ENCODE measurements around the gene DDX54. TPM values are rescaled to one million over a fixed set of nuclear protein-coding genes. Genes with fewer than 3 reads are reported as not detected.

The DDX54 gene
- total RNA-seq, 1 experiment from 2014 or later = 151 TPM

- TF ChIP-seq FOXP4 (CRISPR knock-in tag; IDR thresholded peaks at IDR 0.05) (no peak), ZSCAN18 (CRISPR knock-in tag; IDR thresholded peaks at IDR 0.05) (no peak), ESRRA (CRISPR knock-in tag; IDR thresholded peaks at IDR 0.05; ENCODE audit: borderline replicate concordance) (no peak), ZNF423 (CRISPR knock-in tag; IDR thresholded peaks at IDR 0.05) (no peak), TEAD4 (CRISPR knock-in tag; IDR thresholded peaks at IDR 0.05) (no peak), ZNF263 (CRISPR knock-in tag; IDR thresholded peaks at IDR 0.05; ENCODE audit: low read depth) (no peak), ZMAT4 (CRISPR knock-in tag; IDR thresholded peaks at IDR 0.05) (no peak)
Observed at GRCh38 chr12:113211160-113211559, 25.9 kb upstream of the DDX54 start (continued).

GRCh38 chr12:113208041-113208934, 23.0 kb upstream of the DDX54 start:
- H3K27me3 Mint-ChIP-seq (ENCODE audit: low read depth) = no peaks in the 10 kb centered on the region; the same call in 1 of the 2 replicates

More at GRCh38 chr12:113208041-113208934, 23.0 kb upstream of the DDX54 start:
- Mint-ChIP-seq H3K9me3 (peaks cover 6% of the 10 kb centered on the region), H3K4me1 (peaks cover 7% of the 10 kb centered on the region), H3K36me3 (peaks cover 6% of the 10 kb centered on the region), H3K27ac (peak overlapping the region; percentile 40; the same call in 1 of the 2 replicates), H3K4me3 (no peak overlapping the region)
- POLR2A ChIA-PET = no interaction called here
- TF ChIP-seq IRF1 (CRISPR knock-in tag; IDR thresholded peaks at IDR 0.05) (no peak), FOXJ3 (CRISPR knock-in tag; IDR thresholded peaks at IDR 0.05; ENCODE audit: borderline replicate concordance) (no peak), USF1 (CRISPR knock-in tag; IDR thresholded peaks at IDR 0.05) (no peak), CBFB (CRISPR knock-in tag; IDR thresholded peaks at IDR 0.05; ENCODE audit: low read depth) (no peak), SOX15 (CRISPR knock-in tag; IDR thresholded peaks at IDR 0.05) (no peak), ZNF232 (CRISPR knock-in tag; IDR thresholded peaks at IDR 0.05) (no peak), ZBTB21 (CRISPR knock-in tag; IDR thresholded peaks at IDR 0.05; ENCODE audit: borderline replicate concordance) (no peak), AFF4 (CRISPR knock-in tag; IDR thresholded peaks at IDR 0.05; ENCODE audit: borderline replicate concordance) (no peak), TCF7 (CRISPR knock-in tag; IDR thresholded peaks at IDR 0.05; ENCODE audit: low read depth) (no peak), ZNF416 (CRISPR knock-in tag; IDR thresholded peaks at IDR 0.05) (no peak), NFATC4 (CRISPR knock-in tag; IDR thresholded peaks at IDR 0.05) (no peak), MYBL2 (CRISPR knock-in tag; IDR thresholded peaks at IDR 0.05) (no peak), JAZF1 (CRISPR knock-in tag; IDR thresholded peaks at IDR 0.05) (no peak), ZBTB43 (CRISPR knock-in tag; IDR thresholded peaks at IDR 0.05) (no peak), KAT7 (CRISPR knock-in tag; IDR thresholded peaks at IDR 0.05; ENCODE audit: borderline replicate concordance) (no peak), ETV6 (CRISPR knock-in tag; IDR thresholded peaks at IDR 0.05) (no peak), ZNF317 (CRISPR knock-in tag; IDR thresholded peaks at IDR 0.05; ENCODE audit: borderline replicate concordance, low read depth) (no peak), HMGA2 (CRISPR knock-in tag; IDR thresholded peaks at IDR 0.05) (no peak)
- CTCF ChIA-PET = no interaction called here
- DNase-seq (ENCODE audit: low spot score) (no peak), ATAC-seq (peak; percentile 71)

Data from WTC11 (cell line).